Stromal cell of bone marrow (primary cell): ENCODE measurements around the gene CCDC47.
A peak's percentile ranks its signal among the peaks of the same experiment; 100 is the strongest.
"Not testable (repeated sequence)": the region's sequence is repeated elsewhere in the genome, so short reads cannot be mapped to it uniquely, and the experiment has no call there.

Source experiments
- DNase-seq: peaks from one replicate; pipeline ENCODE4 v3.0.0-alpha.2; 2012; ENCODE audit warnings: low read depth

Gene CCDC47, protein sequence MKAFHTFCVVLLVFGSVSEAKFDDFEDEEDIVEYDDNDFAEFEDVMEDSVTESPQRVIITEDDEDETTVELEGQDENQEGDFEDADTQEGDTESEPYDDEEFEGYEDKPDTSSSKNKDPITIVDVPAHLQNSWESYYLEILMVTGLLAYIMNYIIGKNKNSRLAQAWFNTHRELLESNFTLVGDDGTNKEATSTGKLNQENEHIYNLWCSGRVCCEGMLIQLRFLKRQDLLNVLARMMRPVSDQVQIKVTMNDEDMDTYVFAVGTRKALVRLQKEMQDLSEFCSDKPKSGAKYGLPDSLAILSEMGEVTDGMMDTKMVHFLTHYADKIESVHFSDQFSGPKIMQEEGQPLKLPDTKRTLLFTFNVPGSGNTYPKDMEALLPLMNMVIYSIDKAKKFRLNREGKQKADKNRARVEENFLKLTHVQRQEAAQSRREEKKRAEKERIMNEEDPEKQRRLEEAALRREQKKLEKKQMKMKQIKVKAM

DNA sequence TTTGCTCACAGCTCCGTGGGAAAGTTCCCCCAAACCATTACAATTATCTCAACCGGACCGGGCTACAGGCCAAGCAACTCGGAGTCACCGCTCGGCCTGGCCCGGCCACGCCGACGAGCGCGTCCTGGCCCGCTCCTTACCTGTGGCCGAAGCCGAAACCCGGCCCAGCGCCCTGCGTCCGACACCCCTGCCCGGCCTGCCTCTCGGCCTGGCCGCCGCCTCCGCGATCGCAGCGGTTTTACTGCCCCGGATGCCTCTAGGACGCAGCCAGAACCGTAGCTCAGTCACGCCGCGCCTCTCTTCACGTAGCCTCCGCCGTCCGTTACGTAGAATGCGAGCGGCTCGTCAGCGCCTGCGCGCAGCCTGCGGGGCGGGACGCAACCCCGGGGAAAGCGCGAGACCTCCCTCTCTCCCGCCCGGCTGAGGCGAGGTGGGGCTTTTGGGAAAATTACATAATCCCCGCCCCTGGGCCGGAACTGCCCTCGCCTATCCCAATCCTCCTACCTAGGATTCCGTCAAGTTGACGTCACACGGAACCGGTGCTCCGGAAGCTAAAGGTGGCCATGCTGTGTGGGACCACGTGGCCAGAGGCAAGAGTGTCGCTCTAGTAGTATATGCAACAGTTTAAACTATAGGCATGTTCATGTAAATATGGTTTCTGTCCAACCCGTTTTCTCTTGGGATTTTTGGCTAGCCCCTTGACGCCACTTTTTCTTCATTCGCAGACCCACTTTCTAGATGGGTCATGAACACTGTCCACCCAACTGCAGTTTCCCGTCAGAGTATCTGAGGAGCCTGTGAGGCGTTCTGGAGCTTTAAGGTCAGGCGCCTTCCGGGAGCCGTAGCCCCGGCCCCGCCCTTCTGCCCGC, at the start of gene CCDC47:
TSS of gene CCDC47 (minus strand) at position 326 of the 869 bp plus-strand sequence. CDS start 7,422 bp downstream, outside the sequence.
- DNase-seq, result peak; percentile 99

DNA sequence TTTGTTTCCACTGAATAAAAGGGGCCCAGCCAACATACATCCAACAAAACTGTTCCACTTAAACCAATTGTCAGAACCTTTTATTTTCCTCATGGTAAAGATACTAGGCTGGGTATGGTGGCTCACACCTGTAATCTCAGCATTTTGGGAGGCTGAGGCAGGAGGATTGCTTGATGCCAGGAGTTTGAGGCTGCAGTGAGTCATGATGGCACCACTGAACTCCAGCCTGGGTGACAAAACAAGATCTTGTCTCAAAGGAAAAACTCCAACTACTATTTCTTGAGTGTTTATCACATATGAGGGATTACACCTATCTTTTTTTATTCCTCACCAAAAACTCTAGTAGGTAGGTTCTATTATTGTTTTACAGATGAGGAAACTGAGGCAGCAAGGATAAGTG, 49.1 kb upstream of the CCDC47 start:
- no peak for DNase-seq

DNA sequence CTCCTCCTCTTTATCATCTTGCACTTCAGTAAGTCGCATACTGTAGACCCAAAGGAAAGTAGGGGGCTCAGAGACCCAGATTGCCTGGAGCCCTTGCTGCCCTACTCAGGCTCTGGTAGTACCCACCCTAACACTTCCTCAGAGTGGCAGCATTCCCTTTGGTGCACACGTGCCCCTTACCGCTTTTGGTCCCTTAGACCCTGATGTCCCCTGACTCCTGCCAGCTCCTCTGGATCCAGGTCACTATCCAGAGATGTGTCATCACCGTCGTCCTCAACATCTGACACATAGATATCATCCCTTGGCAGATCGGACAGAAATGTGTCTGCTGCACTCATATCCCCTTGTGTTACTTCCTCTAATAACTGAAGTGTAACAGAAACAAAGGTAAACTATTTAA, 48.4 kb upstream of the CCDC47 start:
- DNase-seq, result no peak

DNA sequence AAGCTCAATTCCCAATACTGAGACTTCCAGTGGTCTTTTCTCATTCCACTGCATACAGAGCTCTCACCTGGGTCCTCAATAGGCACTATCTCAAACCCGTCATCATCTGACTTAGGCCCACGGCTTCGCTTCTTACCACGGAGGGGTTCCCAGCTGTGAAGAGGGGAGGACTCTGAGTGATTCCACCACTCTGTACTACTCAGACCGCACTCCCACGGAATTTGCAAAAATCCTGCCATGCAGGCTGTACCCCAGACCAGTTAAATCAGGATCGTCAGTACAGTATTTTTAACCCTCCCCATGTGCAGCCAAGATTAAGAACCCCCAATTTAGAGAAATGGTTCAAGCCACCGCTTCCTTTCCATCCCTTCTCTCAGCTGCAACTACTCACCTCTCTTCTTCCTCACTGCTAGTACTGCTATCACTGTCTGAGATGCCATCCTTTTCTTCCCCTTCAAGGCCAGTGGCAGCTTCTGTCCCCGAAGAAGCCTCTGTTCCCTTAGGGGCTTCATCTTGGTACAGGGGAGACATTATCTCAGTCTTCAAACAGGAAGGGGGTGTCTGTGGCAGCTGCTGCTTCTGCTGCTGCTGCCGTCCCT, 47.7 kb upstream of the CCDC47 start:
- DNase-seq, result no peak

DNA sequence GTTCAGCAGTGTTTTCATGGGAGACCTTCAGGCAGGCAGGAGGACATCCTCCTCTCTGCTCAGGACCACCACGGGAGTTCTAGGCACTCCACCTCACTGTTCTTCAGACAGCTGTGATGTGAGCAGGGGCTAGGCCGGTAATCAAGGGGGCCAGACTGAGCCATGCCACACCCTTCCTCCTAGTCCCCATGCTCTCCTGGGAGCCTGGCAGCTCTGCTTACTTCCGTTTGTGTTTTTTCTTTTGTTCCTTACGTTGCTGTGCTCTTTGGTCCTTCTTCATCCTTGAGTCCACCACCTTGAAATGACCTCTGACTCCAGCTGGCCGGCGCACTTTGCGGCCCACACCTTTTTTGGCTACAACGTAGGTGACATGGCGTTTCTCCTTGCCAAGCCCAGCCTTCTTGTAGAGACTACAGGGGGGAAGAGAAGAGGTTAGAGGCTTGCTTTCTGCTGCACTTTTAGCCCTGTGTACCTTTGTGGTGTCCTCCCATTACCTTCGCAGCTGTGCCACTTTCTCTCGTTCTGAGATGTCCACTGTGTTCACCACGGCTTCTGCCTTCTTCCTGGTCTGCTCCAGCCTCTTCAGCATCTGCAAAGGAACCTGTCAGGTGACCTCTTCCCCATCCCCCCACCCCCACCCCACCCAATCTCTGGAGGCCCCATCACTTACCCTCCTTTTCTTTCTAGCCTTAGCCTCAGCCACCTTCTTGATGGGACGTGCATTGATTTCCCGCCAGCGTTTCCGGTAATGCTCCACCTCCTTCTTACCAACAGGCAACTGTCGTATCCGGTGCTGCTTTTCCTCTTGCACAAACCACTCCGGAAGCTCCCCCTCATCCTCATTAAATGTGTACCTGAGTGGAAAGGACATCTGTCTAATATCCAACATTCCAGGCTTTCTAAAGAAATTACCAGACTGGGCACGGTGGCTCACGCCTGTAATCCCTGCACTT, 46.5 kb upstream of the CCDC47 start:
- no peak for DNase-seq

DNA sequence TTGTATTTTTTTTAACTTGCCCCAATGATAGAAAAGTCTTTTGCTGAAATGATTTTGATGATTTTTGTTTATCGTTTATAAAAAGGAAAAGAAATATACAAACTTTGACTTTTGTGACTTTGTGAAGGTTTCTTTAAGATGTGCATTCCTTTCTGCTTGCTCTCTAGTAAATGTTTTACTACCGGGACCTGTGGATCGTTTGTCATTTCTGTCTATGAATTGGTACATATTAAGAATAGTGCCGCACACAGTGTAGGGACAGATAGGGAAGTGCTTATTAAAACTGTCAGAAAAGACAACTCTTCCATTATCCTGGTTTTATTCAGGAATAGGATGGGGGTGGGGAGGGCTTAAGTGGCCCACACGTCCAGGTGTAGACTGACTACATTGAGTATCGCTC, 45.7 kb upstream of the CCDC47 start:
- DNase-seq, result no peak

DNA sequence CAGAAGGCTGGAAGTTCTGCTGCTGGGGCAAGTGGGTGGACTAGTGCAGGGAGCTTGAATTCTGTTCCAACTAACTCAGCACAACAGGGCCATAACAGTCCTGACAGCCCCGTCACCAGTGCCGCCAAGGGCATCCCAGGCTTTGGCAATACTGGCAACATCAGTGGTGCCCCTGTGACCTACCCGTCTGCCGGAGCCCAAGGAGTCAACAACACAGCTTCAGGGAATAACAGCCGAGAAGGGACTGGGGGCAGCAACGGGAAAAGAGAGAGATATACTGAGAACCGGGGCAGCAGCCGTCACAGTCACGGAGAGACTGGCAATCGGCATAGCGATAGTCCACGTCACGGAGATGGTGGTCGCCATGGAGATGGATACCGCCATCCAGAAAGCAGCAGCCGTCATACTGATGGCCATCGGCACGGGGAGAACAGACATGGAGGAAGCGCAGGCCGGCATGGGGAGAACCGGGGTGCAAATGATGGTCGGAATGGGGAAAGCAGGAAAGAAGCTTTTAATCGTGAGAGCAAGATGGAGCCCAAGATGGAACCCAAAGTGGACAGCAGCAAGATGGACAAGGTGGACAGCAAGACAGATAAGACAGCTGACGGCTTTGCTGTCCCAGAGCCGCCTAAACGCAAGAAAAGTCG, 44.5 kb upstream of the CCDC47 start:
- DNase-seq, result no peak

DNA sequence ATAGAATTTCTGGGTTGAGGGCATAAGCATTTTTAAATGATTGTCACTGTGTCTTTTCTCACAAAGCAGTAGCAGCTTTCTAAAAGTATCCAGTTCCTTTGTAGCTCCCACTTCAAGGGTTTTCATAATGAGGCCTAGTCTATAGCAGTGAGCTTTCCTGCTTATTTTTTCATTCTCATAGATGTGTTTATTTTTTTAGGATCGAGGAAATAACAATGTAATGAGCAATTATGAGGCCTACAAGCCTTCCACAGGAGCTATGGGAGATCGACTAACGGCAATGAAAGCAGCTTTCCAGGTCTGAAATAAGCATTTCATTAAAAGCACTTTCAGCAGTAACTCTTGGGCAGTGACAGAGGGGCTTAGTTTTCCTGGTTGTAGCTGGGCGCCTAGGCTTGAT, 43.3 kb upstream of the CCDC47 start:
- DNase-seq, result no peak

DNA sequence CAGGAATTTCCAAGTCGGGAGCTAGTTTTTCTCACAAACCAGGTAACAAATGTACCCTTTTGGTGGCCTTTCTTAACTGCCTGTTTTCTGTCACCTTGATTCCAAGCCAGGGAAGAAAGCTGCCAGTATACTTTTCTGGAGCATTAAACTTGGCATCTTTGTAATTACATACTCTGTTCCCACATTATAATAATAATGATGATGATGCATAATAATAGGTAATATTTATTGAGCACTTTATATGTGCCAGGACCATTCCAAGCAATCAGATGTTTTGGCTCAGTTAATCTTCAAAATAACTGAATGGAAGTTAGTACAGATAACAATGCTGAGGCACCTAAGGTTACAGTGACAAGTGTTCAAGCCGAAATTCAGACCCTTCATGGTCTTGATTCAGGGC, 42.7 kb upstream of the CCDC47 start:
- DNase-seq, result no peak

DNA sequence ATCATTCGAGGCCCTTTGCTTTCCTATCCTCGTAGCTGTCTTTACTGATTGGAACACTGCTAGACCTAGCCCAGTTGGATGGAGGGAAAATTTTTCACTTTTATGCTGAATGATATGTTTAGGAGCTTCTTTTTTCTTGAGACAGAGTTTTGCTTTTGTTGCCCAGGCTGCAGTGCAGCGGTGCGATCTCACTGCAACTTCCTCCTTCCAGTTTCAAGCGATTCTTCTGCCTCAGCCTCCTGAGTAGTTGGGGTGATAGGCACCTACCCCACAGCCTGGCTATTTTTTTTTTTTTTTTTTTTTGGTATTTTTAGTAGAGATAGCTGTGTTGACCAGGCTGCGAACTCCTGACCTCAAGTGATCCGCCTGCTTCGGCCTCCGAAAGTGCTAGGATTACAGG, 36.6 kb upstream of the CCDC47 start:
- DNase-seq, result no peak

DNA sequence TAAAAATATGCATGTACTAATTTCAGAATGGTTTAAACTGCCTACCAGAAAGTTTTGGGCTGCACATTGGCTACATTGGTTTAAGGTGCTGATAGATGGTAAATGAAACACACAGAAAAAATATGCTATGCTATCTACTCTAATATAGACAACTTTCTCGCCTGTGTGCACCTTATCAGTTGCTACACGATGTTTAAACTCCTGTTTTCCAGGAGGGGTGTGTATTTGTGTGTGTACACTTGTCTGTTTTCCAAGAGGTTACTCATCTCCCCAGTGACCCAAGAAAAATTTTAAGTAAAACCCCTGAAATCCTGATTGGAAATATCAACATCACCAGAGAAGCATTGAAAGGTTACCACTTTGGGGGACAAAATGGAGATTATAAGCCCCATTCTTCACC, 32.2 kb upstream of the CCDC47 start:
- DNase-seq, result peak; percentile 7

DNA sequence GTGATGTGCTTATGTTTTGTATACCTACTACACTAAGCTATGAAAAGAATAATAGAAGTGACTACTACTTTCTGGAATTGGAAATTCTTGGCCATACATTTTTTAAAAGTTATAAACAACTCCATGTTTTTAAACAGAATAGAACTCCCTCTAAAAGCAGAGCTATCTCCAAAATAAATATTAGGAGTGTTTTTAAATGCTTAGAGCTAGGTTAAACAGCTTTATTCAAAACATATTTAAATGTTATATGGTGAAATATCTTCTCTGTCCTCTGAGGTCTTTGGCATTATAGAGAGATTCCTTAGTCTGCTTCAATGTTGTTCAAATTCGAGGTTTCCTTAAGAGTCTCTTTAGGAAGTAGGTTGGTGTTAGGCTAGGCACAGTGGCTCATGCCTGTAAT, 30.9 kb upstream of the CCDC47 start:
- no peak for DNase-seq

DNA sequence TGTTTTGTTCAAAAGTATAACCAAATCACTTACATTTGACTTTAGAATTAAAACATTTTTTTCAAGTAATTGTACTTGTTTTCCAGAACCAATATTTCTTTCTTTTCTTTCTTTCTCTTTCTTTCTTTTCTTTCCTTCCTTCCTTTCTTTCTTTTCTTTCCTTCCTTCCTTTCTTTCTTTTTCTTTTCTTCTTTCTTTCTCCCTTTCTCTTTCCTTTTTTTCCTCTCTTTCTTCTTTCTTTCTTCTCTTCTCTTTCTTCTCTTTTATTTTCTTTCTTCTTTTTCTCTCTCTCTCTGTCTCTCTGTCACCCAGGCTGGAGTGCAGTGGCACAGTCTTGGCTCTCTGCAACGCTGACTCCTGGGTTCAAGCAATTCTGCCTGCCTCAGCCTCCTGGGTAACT, 27.4 kb upstream of the CCDC47 start:
- no peak for DNase-seq

DNA sequence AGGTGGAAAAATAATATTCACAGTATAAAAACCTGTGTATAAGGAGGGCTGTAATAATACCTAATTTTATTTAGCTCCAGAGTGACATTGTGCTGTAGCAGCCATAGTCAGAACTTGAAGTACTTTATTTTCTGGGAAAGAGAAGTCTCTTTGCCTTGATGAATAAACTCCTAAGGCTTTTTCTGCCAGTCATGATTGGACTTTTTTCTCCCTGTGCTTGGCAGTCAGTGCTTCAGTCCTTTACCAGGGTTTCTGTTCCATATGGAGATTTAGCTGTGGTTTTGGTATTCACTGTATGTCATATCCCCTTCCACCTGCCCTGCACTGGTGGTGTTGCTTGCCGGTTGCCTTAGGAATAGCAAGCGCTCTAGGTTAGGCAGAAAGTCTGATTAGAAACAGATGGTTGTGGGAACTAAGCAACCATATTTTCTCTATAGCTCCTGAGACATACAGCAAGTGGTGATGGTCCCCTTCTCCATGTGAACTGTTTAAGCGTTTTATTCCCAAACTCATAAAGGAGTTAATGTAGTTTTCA, 25.2 kb upstream of the CCDC47 start:
- DNase-seq, result no peak

DNA sequence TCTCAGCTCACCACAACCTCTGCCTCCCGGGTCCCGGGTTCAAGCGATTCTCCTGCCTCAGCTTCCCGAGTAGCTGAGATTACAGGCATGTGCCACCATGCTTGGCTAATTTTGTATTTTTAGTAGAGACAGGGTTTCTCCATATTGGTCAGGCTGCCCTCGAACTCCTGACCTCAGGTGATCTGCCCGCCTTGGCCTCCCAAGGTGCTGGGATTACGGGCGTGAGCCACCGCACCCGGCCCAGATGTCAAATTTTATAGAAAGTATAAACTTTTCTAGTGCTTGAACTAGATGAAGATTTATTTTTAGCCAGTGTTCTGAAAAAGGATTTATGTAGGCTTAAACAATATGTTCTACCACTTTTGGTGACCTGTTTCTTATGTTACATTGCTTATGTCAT, 23.0 kb upstream of the CCDC47 start:
- not testable (repeated sequence) for DNase-seq

DNA sequence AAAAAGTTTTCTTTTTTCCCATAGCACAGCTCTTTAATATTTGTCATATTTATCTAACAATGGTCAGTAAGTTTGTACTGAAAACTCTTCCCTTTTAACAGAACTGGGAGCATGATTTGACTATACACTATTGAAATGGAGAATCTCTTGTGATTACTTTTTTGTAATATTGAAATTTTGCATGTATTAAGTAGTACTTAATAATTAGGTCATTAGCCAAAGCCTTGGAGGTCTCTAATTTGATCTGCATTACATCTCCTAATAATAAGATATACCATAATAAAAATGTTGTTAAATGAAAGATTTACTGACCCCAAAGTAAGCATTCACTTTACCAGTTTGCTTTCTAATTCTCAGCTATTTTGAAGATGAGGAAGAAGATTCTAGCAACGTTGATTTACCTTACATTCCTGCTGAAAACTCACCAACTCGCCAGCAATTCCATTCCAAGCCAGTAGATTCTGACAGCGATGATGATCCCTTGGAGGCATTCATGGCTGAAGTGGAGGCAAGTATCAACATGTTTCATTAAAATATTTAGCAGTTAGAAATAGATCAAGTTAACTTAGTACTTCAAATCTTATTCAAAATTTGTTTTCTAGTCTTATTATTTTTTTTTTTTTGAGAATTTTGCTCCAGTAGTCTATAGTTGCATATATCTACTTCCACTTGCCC, 18.8 kb upstream of the CCDC47 start:
- DNase-seq, result no peak

DNA sequence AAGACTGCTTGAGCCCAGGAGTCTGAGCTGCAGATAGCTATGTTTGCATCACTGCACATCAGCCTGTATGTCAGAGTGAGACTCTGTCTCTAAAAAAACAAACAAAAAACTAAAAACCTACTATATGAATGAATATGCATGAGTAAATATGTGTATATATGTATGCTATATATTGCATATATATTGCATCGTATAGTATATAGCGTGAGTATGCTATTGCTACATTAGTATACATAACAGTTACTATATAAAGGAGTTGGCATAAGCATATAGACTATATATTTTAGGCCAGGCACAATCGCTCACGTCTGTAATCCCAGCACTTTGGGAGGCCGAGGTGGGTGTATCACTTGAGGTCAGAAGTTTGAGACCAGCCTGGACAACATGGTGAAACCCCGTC, 16.7 kb upstream of the CCDC47 start:
- DNase-seq, result no peak

DNA sequence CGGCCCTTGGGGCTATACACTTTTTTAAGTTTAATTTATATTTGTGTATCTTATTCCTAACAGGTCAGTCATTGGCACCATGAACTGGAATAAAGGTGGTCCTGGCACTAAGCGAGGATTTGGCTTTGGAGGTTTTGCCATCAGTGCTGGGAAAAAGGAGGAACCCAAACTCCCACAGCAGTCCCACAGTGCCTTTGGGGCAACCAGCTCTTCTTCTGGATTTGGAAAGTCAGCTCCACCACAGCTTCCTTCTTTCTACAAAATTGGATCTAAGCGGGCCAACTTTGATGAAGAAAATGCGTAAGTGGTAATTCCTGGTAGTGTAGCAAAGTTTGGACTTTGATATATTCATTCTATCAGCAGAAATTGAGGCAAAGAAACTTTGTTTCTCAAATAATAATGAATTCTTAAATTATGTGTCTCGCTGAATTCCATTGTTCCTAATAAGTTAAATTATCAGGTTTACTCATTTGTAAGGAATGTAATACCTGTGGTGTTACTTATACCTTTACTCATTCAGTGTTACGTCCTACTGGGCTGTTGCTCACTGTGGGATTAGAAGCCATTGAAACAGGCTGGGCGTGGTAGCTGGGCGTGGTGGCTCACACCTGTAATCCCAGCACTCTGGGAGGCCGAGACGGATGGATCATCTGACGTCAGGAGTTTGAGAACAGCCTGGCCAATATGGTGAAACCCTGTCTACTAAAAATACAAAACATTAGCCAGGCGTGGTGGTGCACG, 13.7 kb upstream of the CCDC47 start:
- DNase-seq, result no peak

DNA sequence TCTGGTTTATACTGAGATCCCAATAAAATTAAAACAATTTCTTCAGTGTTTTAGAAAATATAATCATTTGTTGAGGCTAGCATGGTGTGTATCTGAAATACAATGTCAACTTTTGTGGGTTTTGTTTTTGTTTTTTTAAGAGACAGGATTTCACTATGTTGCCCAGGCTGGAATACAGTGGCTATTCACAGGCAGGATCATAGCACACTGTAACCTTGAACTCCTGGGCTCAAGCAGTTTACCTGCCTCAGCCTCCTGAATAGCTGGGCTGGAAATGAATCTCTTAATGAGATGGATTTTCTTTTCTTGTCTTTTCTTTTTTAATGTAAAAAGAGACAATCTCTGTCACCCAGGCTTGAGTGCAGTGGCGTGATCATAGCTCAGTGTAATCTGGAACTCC, 12.7 kb upstream of the CCDC47 start:
- DNase-seq, result no peak
